A549 (cell line): ENCODE measurements around the gene COMMD9. TPM values are rescaled to one million over a fixed set of nuclear protein-coding genes. Genes with fewer than 3 reads are reported as not detected.

ENCODE experiments used
- ATAC-seq, 2 experiments: fragments of 200-7000 bp in 1 of 2; fragments of >200 bp in 1 of 2; cut with Nextera tagmentation in 1 of 2; cut with Tn5 transposase in 1 of 2; 3 replicates each; pipeline versions ENCODE4 v1.8.0 to v1.9.1; 2018 to 2020; ENCODE audit warnings: mild to moderate bottlenecking in 1 of 2, moderate library complexity in 1 of 2
- CTCF ChIA-PET: fragments of 300-600 bp; sonication (Branson Sonifier 250); formaldehyde crosslinking; extraction: SDS; loops from one replicate; lab custom pipeline; 2021; ENCODE audit warnings: antibody characterized with exemption, inconsistent platforms; lab: Yijun Ruan, JAX
- POLR2A ChIA-PET: fragments of 350-600 bp; formaldehyde crosslinking; extraction: SDS; loops from one replicate; lab custom pipeline; 2021; ENCODE audit warnings: antibody characterized with exemption, inconsistent platforms; lab: Yijun Ruan, JAX
- DNase-seq, 2 experiments: peaks; one replicate each; pipeline versions ENCODE4 v3.0.0 to v3.0.0-alpha.2; 2011 to 2016; ENCODE audit warnings: low read depth in 1 of 2, low spot score in 1 of 2
- FAIRE-seq: peaks from 2 replicates; lab custom pipeline; 2011; peaks lifted over from hg19 to GRCh38; lab: Jason Lieb, UNC
- H3K27ac ChIP-seq, 2 experiments: fragments of >200 bp; sonication (Bioruptor Twin); formaldehyde crosslinking; 3 replicates each; pipeline ENCODE4 v1.5.1; 2016 to 2017
- H3K4me1 ChIP-seq: fragments of >200 bp; sonication (Bioruptor Twin); formaldehyde crosslinking; 3 replicates; pipeline ENCODE4 v1.6.1; 2016
- H3K4me2 ChIP-seq: fragments of >200 bp; sonication (Bioruptor Twin); formaldehyde crosslinking; 3 replicates; pipeline ENCODE4 v1.6.1; 2016
- H3K4me3 ChIP-seq: fragments of >200 bp; sonication (Bioruptor Twin); formaldehyde crosslinking; 3 replicates; pipeline ENCODE4 v1.5.1; 2016
- H3K9me3 ChIP-seq: fragments of >200 bp; sonication (Bioruptor Twin); formaldehyde crosslinking; 3 replicates; pipeline ENCODE4 v1.6.1; 2016
- CEBPB ChIP-seq, 2 experiments: fragments of >200 bp in 1 of 2; sonication (Bioruptor Twin) in 1 of 2; formaldehyde crosslinking in 1 of 2; IDR thresholded peaks; 2 replicates each; pipeline ENCODE4 v1.6.1; 2012 to 2016
- CHD2 ChIP-seq: fragments of 150-350 bp; IDR thresholded peaks from 2 replicates; pipeline ENCODE4 v1.6.1; 2014; ENCODE audit warnings: low read length; ENCODE audit not compliant: partially characterized antibody
- ESRRA ChIP-seq: fragments of 150-350 bp; IDR thresholded peaks from 2 replicates; pipeline ENCODE4 v1.6.1; 2014; ENCODE audit warnings: mild to moderate bottlenecking, low read length, borderline replicate concordance
- FOSB ChIP-seq: fragments of 250-450 bp; sonication (Bioruptor Pico); IDR thresholded peaks from 2 replicates; pipeline ENCODE4 v1.5.0; 2020; ENCODE audit warnings: mild to moderate bottlenecking, moderate library complexity
- FOXS1 ChIP-seq: fragments of 250-450 bp; sonication (Bioruptor Pico); IDR thresholded peaks from 2 replicates; pipeline ENCODE4 v1.5.0; 2020; ENCODE audit warnings: mild to moderate bottlenecking, moderate library complexity
- HEYL ChIP-seq: fragments of 250-450 bp; sonication (Bioruptor Pico); IDR thresholded peaks from 2 replicates; pipeline ENCODE4 v1.8.0; 2021; ENCODE audit warnings: mild to moderate bottlenecking, moderate library complexity
- JUN ChIP-seq, 2 experiments: fragments of >200 bp; sonication (Bioruptor Twin); formaldehyde crosslinking; IDR thresholded peaks; 2 replicates in 1 of 2; 3 replicates in 1 of 2; pipeline ENCODE4 v1.6.1; 2016 to 2017
- KDM1A ChIP-seq: fragments of 200-600 bp; sonication (generic); IDR thresholded peaks from 2 replicates; pipeline ENCODE4 v1.6.1; 2016; ENCODE audit warnings: low read depth, mild to moderate bottlenecking
- KDM5A ChIP-seq: fragments of 200-600 bp; sonication (generic); IDR thresholded peaks from 2 replicates; pipeline ENCODE4 v1.6.1; 2016; ENCODE audit warnings: antibody characterized with exemption, mild to moderate bottlenecking
- NPAS2 ChIP-seq: fragments of 250-450 bp; sonication (Bioruptor Pico); IDR thresholded peaks from 2 replicates; pipeline ENCODE4 v1.8.0; 2022; ENCODE audit warnings: mild to moderate bottlenecking, moderate library complexity, borderline replicate concordance
- POLR2A ChIP-seq: IDR thresholded peaks from 2 replicates; pipeline ENCODE4 v1.6.1; 2012; ENCODE audit warnings: mild to moderate bottlenecking, low read length
- POLR2AphosphoS2 ChIP-seq: conservative IDR thresholded peaks from 2 replicates; pipeline ENCODE4 v1.6.1; 2012; ENCODE audit warnings: low read length, improper control_type of control experiment, inconsistent platforms
- RAD21 ChIP-seq, 2 experiments: fragments of >200 bp in 1 of 2; sonication (Bioruptor Twin) in 1 of 2; formaldehyde crosslinking in 1 of 2; IDR thresholded peaks in 1 of 2; conservative IDR thresholded peaks in 1 of 2; 2 replicates in 1 of 2; 3 replicates in 1 of 2; pipeline ENCODE4 v1.6.1; 2012 to 2018; ENCODE audit warnings: inconsistent platforms in 1 of 2
- RCOR1 ChIP-seq: fragments of 150-350 bp; IDR thresholded peaks from 2 replicates; pipeline ENCODE4 v1.6.1; 2014; ENCODE audit warnings: antibody characterized with exemption, low read length, low read depth
- RFX5 ChIP-seq: fragments of 450-650 bp; IDR thresholded peaks from 2 replicates; pipeline ENCODE4 v1.7.1; 2014; ENCODE audit warnings: antibody characterized with exemption, mild to moderate bottlenecking, moderate library complexity
- SMC3 ChIP-seq: fragments of >200 bp; sonication (Bioruptor Twin); formaldehyde crosslinking; IDR thresholded peaks from 3 replicates; pipeline ENCODE4 v1.6.1; 2018; ENCODE audit warnings: inconsistent platforms
- TP53 ChIP-seq: fragments of 250-450 bp; sonication (Bioruptor Pico); IDR thresholded peaks from 2 replicates; pipeline ENCODE4 v1.5.0; 2021; ENCODE audit warnings: mild to moderate bottlenecking, moderate library complexity
- ZC3H11A ChIP-seq: fragments of 450-650 bp; IDR thresholded peaks from 2 replicates; pipeline ENCODE4 v1.6.1; 2014; ENCODE audit warnings: antibody characterized with exemption, mild to moderate bottlenecking
- WGBS: methylation state at CpG from one replicate; pipeline ENCODE4 v1.1.6; 2017; ENCODE audit errors: missing lambda C conversion rate; 5-methylcytosine and 5-hydroxymethylcytosine counted together
- polyA plus RNA-seq, 4 experiments: library from polyadenylated mRNA; depleted of rRNA in 3 of 4; stranded (reverse); fragments of >200 nt; fragmentation: RNase III in 1 of 4; extraction: RNeasy Plus Mini Kit Qiagen cat#74134 plus additional on column Dnase treatment in 1 of 4; gene quantifications; 2 replicates in 3 of 4; 3 replicates in 1 of 4; pipeline ENCODE4 v1.2.3, GENCODE V29; 2011 to 2017
- TF ChIP-seq, protein P1 (sequence below): fragments of 250-450 bp; sonication (Bioruptor Pico); IDR thresholded peaks from 2 replicates; pipeline ENCODE4 v1.5.0; 2020; ENCODE audit warnings: low read depth, mild to moderate bottlenecking, moderate library complexity
- TF ChIP-seq, protein P2 (sequence below): fragments of >200 bp; sonication (Bioruptor Twin); formaldehyde crosslinking; IDR thresholded peaks from 3 replicates; pipeline ENCODE4 v1.5.1; 2016
- TF ChIP-seq, protein P3 (sequence below): IDR thresholded peaks from 2 replicates; pipeline ENCODE4 v1.6.1; 2012; ENCODE audit warnings: low read depth, borderline replicate concordance

COMMD9 gene
- polyA plus RNA-seq, 2 of the 4 experiments (the other 2 are of a cell fraction) = 36.3 to 37.3 TPM

DNA sequence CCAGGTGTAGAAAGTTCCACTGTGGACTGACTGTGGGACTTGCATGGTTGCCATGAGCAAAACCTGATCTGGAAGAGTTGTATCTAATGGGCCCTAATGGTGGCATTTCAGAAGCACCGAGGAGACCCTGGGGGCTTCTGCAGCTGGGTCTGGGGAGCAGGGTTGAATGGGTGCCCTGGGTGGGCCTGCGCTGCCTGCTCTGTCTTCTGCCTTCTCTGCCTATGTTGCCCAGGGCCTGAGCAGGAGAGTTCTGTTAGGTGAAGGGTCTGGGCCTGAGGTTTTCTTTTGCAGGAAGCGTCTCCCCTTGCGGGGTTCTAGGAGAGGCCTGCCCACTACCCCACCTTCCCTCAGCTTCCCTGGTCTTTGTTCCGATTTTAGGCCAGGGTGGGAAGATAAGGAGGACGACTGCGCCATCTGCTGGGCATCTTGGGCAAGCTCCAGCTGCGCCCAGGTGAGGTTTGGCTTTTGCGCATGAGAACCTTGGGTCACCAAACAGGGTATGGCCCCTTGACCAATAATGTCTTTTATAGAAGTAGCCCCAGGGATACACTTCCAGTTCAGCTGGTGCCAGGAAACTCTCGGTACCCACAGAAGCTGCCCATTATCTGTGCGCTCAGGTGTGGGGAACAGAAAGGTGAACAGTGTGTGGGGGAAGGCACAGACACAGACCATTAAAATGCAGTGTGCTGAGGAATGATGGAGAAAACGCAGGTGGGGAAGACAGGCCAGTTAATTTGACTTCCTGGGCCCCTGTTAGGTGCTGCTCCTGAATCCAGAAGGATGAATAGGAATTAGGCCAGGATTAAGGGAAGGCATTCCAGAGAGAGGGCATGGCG, 23.2 kb downstream of the COMMD9 start:
- 28% methylated on average over 13 of the region's 13 CpGs for WGBS
- FAIRE-seq = peak; percentile 92

DNA sequence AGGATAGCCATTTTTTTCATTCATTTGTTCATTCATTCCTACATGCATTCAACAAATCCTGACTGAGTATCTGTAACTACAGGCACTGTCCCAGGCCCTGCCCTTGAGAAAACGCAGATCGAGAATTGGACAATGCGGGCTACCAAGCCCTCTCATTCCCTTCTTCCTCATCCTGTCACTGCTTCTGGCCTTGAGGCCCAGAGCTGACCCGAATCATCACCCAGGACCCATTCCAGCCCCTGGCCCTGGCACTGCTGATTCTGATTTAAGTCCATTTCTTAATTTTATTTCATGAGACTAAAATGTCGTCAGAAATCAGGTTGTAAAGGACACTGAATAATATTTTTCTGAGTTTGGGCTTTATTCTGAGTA, 24.3 kb downstream of the COMMD9 start:
- ATAC-seq (no peak), DNase-seq (no peak), FAIRE-seq (no peak)
- ChIA-PET POLR2A (no interaction called here), CTCF (interaction anchor here (0.7 to 8.6 kb wide), 23 partner anchors 7 to 1339 kb away, joined by 3 to 94 read pairs (median 5); partner anchors contain the start of gene FJX1)
- no peak overlapping the region for H3K27ac ChIP-seq
- 67% methylated on average over 5 of the region's 5 CpGs for WGBS
- TF ChIP-seq, protein P1, sequence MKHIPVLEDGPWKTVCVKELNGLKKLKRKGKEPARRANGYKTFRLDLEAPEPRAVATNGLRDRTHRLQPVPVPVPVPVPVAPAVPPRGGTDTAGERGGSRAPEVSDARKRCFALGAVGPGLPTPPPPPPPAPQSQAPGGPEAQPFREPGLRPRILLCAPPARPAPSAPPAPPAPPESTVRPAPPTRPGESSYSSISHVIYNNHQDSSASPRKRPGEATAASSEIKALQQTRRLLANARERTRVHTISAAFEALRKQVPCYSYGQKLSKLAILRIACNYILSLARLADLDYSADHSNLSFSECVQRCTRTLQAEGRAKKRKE (CRISPR knock-in tag) = no peak
- no peak for TF ChIP-seq ZC3H11A
- no peak for TF ChIP-seq SMC3
- no peak for TF ChIP-seq ESRRA
- TF ChIP-seq POLR2A = no peak
- TF ChIP-seq CHD2 = no peak
- no peak for TF ChIP-seq FOXS1 (CRISPR knock-in tag)
- TF ChIP-seq POLR2AphosphoS2 = no peak
- no peak for TF ChIP-seq KDM5A
- no peak for TF ChIP-seq CEBPB (IDR thresholded peaks at IDR 0.05)
- TF ChIP-seq KDM1A = no peak
- no peak for TF ChIP-seq HEYL (CRISPR knock-in tag)
- TF ChIP-seq JUN (IDR thresholded peaks at IDR 0.05) = no peak
- TF ChIP-seq RCOR1 = no peak
- TF ChIP-seq FOSB (CRISPR knock-in tag) = no peak
- no peak overlapping the region for H3K4me3 ChIP-seq
- no peaks in the 10 kb centered on the region for H3K9me3 ChIP-seq
- no peaks in the 10 kb centered on the region for H3K4me1 ChIP-seq
- H3K4me2 ChIP-seq = no peak overlapping the region

More for the DNA sequence above, 23.2 kb downstream of the COMMD9 start:
- no peak overlapping the region for H3K27ac ChIP-seq
- no peak for TF ChIP-seq NPAS2 (CRISPR knock-in tag)
- TF ChIP-seq RFX5 = no peak
- TF ChIP-seq RAD21 (conservative IDR thresholded peaks at IDR 0.05 in 1 of 2, IDR thresholded peaks at IDR 0.05 in 1 of 2) = peak; percentile 93
- TF ChIP-seq HEYL (CRISPR knock-in tag) = no peak
- TF ChIP-seq TP53 (CRISPR knock-in tag) = no peak
- TF ChIP-seq, protein P2, sequence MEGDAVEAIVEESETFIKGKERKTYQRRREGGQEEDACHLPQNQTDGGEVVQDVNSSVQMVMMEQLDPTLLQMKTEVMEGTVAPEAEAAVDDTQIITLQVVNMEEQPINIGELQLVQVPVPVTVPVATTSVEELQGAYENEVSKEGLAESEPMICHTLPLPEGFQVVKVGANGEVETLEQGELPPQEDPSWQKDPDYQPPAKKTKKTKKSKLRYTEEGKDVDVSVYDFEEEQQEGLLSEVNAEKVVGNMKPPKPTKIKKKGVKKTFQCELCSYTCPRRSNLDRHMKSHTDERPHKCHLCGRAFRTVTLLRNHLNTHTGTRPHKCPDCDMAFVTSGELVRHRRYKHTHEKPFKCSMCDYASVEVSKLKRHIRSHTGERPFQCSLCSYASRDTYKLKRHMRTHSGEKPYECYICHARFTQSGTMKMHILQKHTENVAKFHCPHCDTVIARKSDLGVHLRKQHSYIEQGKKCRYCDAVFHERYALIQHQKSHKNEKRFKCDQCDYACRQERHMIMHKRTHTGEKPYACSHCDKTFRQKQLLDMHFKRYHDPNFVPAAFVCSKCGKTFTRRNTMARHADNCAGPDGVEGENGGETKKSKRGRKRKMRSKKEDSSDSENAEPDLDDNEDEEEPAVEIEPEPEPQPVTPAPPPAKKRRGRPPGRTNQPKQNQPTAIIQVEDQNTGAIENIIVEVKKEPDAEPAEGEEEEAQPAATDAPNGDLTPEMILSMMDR = peak; percentile 86
- TF ChIP-seq, protein P3, sequence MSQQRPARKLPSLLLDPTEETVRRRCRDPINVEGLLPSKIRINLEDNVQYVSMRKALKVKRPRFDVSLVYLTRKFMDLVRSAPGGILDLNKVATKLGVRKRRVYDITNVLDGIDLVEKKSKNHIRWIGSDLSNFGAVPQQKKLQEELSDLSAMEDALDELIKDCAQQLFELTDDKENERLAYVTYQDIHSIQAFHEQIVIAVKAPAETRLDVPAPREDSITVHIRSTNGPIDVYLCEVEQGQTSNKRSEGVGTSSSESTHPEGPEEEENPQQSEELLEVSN = no peak
- peak; percentile 89 for TF ChIP-seq SMC3
- no peak for TF ChIP-seq CHD2
- TF ChIP-seq, all 56 proteins: peak for 3
- DNase-seq (peak; percentile 55 to 62), ATAC-seq (peak; percentile 75 to 93)
- H3K4me3 ChIP-seq = no peak overlapping the region
- no peaks in the 10 kb centered on the region for H3K9me3 ChIP-seq
- CTCF ChIA-PET = interaction anchor here (0.6 to 8.6 kb wide), 58 partner anchors 8 to 1340 kb away, joined by 3 to 94 read pairs (median 4); partner anchors contain the start of gene FJX1
- POLR2A ChIA-PET = no interaction called here
- H3K4me2 ChIP-seq = no peak overlapping the region
- no peaks in the 10 kb centered on the region for H3K4me1 ChIP-seq
